ENCODE results near the gene GLIS1. TPM values are rescaled to one million over a fixed set of nuclear protein-coding genes. Genes with fewer than 3 reads are reported as not detected.
A peak's percentile ranks its signal among the peaks of the same experiment; 100 is the strongest.

Gene GLIS1
- polyA plus RNA-seq, 3 donors: not detected

DNA sequence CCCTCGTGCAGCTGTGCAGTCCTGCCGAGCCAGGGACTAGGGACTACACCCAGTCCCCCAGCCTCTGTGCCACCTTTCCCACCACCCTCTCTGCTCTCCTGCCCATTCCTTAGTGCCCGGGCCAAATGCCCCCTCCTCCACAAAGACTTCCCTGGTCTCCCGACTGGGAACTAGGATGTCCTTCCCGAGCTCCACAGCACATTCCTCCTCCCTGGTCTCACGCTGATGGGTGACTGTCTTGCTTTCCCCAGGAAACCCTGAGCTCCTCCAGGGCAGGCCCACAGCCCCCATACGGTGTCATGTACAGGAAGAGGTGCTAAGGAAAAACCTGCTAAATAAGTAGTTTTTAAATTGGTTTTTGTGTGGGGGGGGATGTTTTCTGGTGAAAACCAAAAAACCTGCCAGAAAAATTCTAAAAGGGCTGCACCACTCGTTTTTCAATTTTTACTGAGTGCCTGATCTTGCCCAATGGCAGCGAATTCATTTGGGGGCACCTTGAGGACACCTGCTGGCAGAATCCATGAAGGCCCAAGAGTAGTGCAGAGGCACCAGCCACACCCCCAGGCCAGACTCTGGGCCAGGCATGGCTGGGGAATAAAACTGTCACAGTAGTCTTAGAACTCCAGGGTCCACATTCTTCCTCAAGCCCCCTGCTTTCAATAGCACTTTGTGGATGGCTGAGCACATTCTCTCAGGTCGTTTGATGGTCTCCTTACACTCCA, 50.4 kb downstream of the GLIS1 start:
- H3K4me2 ChIP-seq (replicated peaks; ENCODE audit: extremely low read depth, low read length, poor library complexity, severe bottlenecking): no peak overlapping the region
- no peak overlapping the region for H3K4me3 ChIP-seq (replicated peaks in 1 of 3; ENCODE audit: low read depth in 2 of 3, low read length in 3 of 3)
- no peak overlapping the region for H2AFZ ChIP-seq (ENCODE audit: insufficient read depth, low read depth, low read length, poor library complexity, severe bottlenecking)
- H4K20me1 ChIP-seq (ENCODE audit: insufficient read depth, low read length): no peaks in the 10 kb centered on the region
- no peaks in the 10 kb centered on the region for H3K36me3 ChIP-seq (replicated peaks in 1 of 2; ENCODE audit: control insufficient read depth in 1 of 2, insufficient read depth in 2 of 2, low read length in 2 of 2)
- H3K4me1 Mint-ChIP-seq: peaks cover 6% of the 10 kb centered on the region
- WGBS (ENCODE audit: insufficient coverage): 85% methylated on average over 5 of the region's 10 CpGs
- no peaks in the 10 kb centered on the region for H3K9me3 ChIP-seq (replicated peaks in 1 of 2; ENCODE audit: control insufficient read depth in 1 of 2, insufficient read depth in 1 of 2, low read length in 2 of 2)
- peaks cover 0 to 4% of the 10 kb centered on the region in 2 donors for H3K27me3 ChIP-seq (ENCODE audit: control insufficient read depth in 2 of 2, insufficient read depth in 2 of 2, low read length in 2 of 2)
- intact Hi-C loops (cut with micrococcal nuclease): no loop called here
- H3K4me1 ChIP-seq (ENCODE audit: control insufficient read depth in 1 of 2, insufficient read depth in 2 of 2, low read length in 2 of 2): no peaks in the 10 kb centered on the region
- H3K9me3 Mint-ChIP-seq: peaks cover 0 to 2% (median 0%) of the 10 kb centered on the region in 7 donors
- peaks cover 8 to 24% (median 8%) of the 10 kb centered on the region in 3 donors for H3K27me3 Mint-ChIP-seq (ENCODE audit: low read depth in 3 of 3)
- H3K27ac Mint-ChIP-seq: peak overlapping the region in 1 of 7 donors; percentile 25
- H3K27ac ChIP-seq (ENCODE audit: low read depth in 1 of 2, low read length in 2 of 2): no peak overlapping the region
- H3K36me3 Mint-ChIP-seq: no peaks in the 10 kb centered on the region
- no peak overlapping the region for H3K4me3 Mint-ChIP-seq
- no peaks in the 10 kb centered on the region for H3K79me2 ChIP-seq (ENCODE audit: insufficient read depth, low read length)
- DNase-seq: no peak
- TF ChIP-seq, protein P1, sequence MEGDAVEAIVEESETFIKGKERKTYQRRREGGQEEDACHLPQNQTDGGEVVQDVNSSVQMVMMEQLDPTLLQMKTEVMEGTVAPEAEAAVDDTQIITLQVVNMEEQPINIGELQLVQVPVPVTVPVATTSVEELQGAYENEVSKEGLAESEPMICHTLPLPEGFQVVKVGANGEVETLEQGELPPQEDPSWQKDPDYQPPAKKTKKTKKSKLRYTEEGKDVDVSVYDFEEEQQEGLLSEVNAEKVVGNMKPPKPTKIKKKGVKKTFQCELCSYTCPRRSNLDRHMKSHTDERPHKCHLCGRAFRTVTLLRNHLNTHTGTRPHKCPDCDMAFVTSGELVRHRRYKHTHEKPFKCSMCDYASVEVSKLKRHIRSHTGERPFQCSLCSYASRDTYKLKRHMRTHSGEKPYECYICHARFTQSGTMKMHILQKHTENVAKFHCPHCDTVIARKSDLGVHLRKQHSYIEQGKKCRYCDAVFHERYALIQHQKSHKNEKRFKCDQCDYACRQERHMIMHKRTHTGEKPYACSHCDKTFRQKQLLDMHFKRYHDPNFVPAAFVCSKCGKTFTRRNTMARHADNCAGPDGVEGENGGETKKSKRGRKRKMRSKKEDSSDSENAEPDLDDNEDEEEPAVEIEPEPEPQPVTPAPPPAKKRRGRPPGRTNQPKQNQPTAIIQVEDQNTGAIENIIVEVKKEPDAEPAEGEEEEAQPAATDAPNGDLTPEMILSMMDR (IDR thresholded peaks at IDR 0.05): no peak
- no peak overlapping the region for H3K9ac ChIP-seq (ENCODE audit: insufficient read depth, low read length, poor library complexity, severe bottlenecking)

GRCh38 chr1:53687901-53688300, 51.1 kb downstream of the GLIS1 start:
- H3K4me3 Mint-ChIP-seq: no peak overlapping the region
- Histone ChIP-seq H3K27ac (ENCODE audit: low read depth in 1 of 2, low read length in 2 of 2) (no peak overlapping the region), H3K79me2 (ENCODE audit: insufficient read depth, low read length) (no peaks in the 10 kb centered on the region), H3K4me2 (replicated peaks; ENCODE audit: extremely low read depth, low read length, poor library complexity, severe bottlenecking) (no peak overlapping the region), H3K9me3 (replicated peaks in 1 of 2; ENCODE audit: control insufficient read depth in 1 of 2, insufficient read depth in 1 of 2, low read length in 2 of 2) (no peaks in the 10 kb centered on the region), H2AFZ (ENCODE audit: insufficient read depth, low read depth, low read length, poor library complexity, severe bottlenecking) (no peak overlapping the region), H3K4me3 (replicated peaks in 1 of 3; ENCODE audit: low read depth in 2 of 3, low read length in 3 of 3) (no peak overlapping the region), H3K9ac (ENCODE audit: insufficient read depth, low read length, poor library complexity, severe bottlenecking) (no peak overlapping the region), H3K27me3 (ENCODE audit: control insufficient read depth in 2 of 2, insufficient read depth in 2 of 2, low read length in 2 of 2) (peaks cover 0 to 4% of the 10 kb centered on the region in 2 donors), H4K20me1 (ENCODE audit: insufficient read depth, low read length) (no peaks in the 10 kb centered on the region), H3K4me1 (ENCODE audit: control insufficient read depth in 1 of 2, insufficient read depth in 2 of 2, low read length in 2 of 2) (no peaks in the 10 kb centered on the region), H3K36me3 (replicated peaks in 1 of 2; ENCODE audit: control insufficient read depth in 1 of 2, insufficient read depth in 2 of 2, low read length in 2 of 2) (no peaks in the 10 kb centered on the region)
- DNase-seq: no peak
- TF ChIP-seq, protein P1 (IDR thresholded peaks at IDR 0.05): no peak
- peaks cover 0 to 2% (median 0%) of the 10 kb centered on the region in 7 donors for H3K9me3 Mint-ChIP-seq
- H3K27ac Mint-ChIP-seq: no peak overlapping the region
- no peaks in the 10 kb centered on the region for H3K36me3 Mint-ChIP-seq
- intact Hi-C loops (cut with micrococcal nuclease): no loop called here
- 91% methylated on average over 15 of the region's 19 CpGs for WGBS (ENCODE audit: insufficient coverage)
- H3K4me1 Mint-ChIP-seq: peaks cover 6% of the 10 kb centered on the region
- H3K27me3 Mint-ChIP-seq (ENCODE audit: low read depth in 3 of 3): peaks cover 6 to 24% (median 8%) of the 10 kb centered on the region in 3 donors
